ENCODE measurements around the gene TYR.

Gene TYR

GRCh38 chr11:89177691-89178231 is at the start of gene TYR:
Gene TYR (plus strand): TSS chr11:89177875. CDS start chr11:89177954, 79 bp downstream.
- no peak for FAIRE-seq

GRCh38 chr11:89136606-89137005 is 41.1 kb upstream of the TYR start:
- DNase-seq (ENCODE audit: insufficient read length, low spot score) (no peak), FAIRE-seq (no peak)
- TF ChIP-seq, protein P1, sequence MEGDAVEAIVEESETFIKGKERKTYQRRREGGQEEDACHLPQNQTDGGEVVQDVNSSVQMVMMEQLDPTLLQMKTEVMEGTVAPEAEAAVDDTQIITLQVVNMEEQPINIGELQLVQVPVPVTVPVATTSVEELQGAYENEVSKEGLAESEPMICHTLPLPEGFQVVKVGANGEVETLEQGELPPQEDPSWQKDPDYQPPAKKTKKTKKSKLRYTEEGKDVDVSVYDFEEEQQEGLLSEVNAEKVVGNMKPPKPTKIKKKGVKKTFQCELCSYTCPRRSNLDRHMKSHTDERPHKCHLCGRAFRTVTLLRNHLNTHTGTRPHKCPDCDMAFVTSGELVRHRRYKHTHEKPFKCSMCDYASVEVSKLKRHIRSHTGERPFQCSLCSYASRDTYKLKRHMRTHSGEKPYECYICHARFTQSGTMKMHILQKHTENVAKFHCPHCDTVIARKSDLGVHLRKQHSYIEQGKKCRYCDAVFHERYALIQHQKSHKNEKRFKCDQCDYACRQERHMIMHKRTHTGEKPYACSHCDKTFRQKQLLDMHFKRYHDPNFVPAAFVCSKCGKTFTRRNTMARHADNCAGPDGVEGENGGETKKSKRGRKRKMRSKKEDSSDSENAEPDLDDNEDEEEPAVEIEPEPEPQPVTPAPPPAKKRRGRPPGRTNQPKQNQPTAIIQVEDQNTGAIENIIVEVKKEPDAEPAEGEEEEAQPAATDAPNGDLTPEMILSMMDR (IDR thresholded peaks at IDR 0.05; ENCODE audit: insufficient read depth, missing control alignments), result no peak

More at GRCh38 chr11:89177691-89178231, at the start of gene TYR:
- DNase-seq (ENCODE audit: insufficient read length, low spot score), result no peak
- TF ChIP-seq, protein P1 (IDR thresholded peaks at IDR 0.05; ENCODE audit: insufficient read depth, missing control alignments), result no peak

GRCh38 chr11:89147229-89147628 is 30.4 kb upstream of the TYR start:
- FAIRE-seq (peak; percentile 29), DNase-seq (ENCODE audit: insufficient read length, low spot score) (no peak)
- TF ChIP-seq, protein P1 (IDR thresholded peaks at IDR 0.05; ENCODE audit: insufficient read depth, missing control alignments), result no peak

- TF ChIP-seq, protein P1 (IDR thresholded peaks at IDR 0.05; ENCODE audit: insufficient read depth, missing control alignments), result no peak
- DNase-seq (ENCODE audit: insufficient read length, low spot score) (no peak), FAIRE-seq (no peak)
These were observed 17.7 kb upstream of the TYR start for GRCh38 chr11:89159974-89160373.

DNA sequence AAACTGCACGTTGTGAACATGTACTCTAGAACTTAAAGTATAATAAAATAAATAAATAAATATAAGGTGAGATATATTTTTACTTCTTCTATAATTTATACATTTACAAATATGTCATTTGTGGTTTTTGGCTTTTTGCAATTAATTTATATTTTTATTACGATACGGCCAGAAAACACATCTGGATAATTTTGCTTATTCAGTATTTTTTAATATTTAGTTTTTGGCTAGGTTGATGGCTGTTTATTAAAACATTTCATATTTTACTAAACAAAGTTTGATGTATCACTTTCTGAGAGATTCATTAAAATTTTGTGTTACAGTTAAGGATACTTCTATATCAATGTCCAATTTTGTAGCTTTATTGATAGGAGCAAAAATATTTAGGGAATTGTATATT is 15.7 kb upstream of the TYR start:
- DNase-seq (ENCODE audit: insufficient read length, low spot score) (no peak), FAIRE-seq (no peak)
- TF ChIP-seq, protein P1 (IDR thresholded peaks at IDR 0.05; ENCODE audit: insufficient read depth, missing control alignments), result no peak

GRCh38 chr11:89163686-89164085 is 14.0 kb upstream of the TYR start:
- no peak for FAIRE-seq
- no peak for DNase-seq (ENCODE audit: insufficient read length, low spot score)
- TF ChIP-seq, protein P1 (IDR thresholded peaks at IDR 0.05; ENCODE audit: insufficient read depth, missing control alignments), result no peak

DNA sequence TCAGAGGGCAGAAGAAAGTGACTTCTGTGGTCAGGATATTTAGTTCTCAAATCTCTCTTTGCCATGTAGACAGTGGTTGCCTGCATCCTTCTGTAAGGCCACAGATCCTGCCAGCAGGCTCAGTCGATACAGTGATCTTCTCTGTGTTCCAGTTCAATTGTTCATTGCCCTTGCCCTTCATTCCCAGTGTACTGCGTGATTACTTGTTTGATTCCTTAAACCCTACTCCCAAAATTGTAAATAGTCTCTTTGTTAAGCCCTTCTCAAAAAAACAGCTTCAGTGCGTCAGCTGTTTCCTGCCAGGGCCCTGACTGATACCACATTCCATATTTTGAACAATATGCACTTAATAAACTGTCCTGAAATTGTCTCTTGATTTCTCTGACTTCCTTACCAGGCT is 9.3 kb upstream of the TYR start:
- DNase-seq (ENCODE audit: insufficient read length, low spot score) (no peak), FAIRE-seq (no peak)
- TF ChIP-seq, protein P1 (IDR thresholded peaks at IDR 0.05; ENCODE audit: insufficient read depth, missing control alignments), result no peak

All from D721Med (cell line).